GM20431 (cell line): Measurements from ENCODE around the gene TRAP1.
"Not testable (repeated sequence)": the region's sequence is repeated elsewhere in the genome, so short reads cannot be mapped to it uniquely, and the experiment has no call there.

ENCODE experiments used
- in situ Hi-C: fragments of 300-500 bp; cut with MseI, MboI; formaldehyde crosslinking; loops from one replicate; pipeline ENCODE4 v1.15.0; 2020; ENCODE audit warnings: low sequenced_read_pairs; ENCODE audit not compliant: unreplicated experiment

Gene TRAP1

DNA sequence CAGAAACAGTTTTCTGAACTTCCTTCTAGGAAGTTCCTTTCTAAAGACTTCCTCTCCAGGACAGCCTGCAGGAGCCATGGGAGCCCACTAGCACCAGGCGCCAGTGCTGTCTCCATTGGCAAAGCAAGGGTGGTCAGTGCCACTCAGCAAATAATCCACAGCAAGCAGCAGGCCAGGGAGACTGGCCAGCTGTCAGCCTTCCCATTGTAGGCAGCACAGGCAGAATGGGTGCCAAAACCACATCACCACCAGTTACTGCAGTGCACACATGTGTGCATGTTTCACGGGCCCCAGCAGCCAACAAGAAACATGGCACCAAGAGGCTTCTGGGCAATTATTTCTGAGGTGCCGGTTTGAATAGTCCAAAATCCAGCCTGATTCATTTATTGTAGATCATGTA, 36.1 kb downstream of the TRAP1 start:
- in situ Hi-C loops = loop anchor here (25.0 kb wide), 1 partner anchor 206 kb away; the partner anchor contains the start of gene CREBBP

DNA sequence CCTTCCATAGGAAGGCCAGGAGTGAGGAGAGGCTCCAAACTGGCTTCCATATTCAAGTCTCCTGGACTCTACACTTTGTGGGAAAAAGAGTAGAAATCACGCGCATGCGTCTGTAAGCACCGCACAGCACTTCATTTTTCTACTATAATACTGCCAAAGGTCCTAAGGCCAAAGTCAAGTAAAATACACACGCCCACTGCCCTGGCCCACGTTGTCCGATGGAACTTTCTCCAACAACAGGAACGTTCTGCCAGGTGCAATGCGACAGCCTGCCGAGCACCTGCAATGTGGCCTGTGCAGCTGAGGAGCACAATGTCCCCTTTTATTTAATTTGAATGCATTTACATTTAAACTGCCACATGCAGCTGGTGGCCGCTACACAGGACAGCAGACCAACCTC, 39.3 kb downstream of the TRAP1 start:
- in situ Hi-C loops = loop anchor here (25.0 kb wide), 1 partner anchor 209 kb away; the partner anchor contains the start of gene CREBBP

- in situ Hi-C loops = loop anchor here (25.0 kb wide), 1 partner anchor 212 kb away; the partner anchor contains the start of gene CREBBP
These were observed 41.7 kb downstream of the TRAP1 start for GRCh38 chr16:3675601-3676130.

- in situ Hi-C loops = loop anchor here (25.0 kb wide), 1 partner anchor 213 kb away; the partner anchor contains the start of gene CREBBP
These were observed 42.6 kb downstream of the TRAP1 start for GRCh38 chr16:3674513-3675295.

GRCh38 chr16:3673676-3674377, 43.5 kb downstream of the TRAP1 start:
- in situ Hi-C loops = no loop called here

GRCh38 chr16:3673201-3673600, 44.1 kb downstream of the TRAP1 start:
- in situ Hi-C loops = no loop called here

GRCh38 chr16:3672571-3673041, 44.7 kb downstream of the TRAP1 start:
- in situ Hi-C loops = no loop called here

DNA sequence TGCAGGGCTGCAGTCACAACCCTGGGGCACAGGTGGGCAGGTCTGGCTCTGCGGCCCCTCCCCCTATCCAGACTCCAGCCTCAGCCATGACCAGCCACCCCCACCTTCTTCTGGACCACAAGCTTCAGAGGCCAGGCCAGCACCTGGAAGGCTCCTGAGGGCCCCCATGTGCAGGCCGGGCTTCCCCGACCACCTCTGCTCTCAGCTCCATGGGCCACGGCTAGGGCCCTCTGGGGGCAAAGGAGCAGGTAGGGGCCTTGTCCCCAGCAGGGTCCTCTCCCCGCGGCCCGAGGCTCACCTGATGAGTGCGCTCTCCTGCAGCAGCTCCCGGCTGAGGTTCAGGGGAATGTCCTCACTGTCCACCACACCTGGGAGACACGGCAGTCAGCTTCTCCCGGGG, 45.9 kb downstream of the TRAP1 start:
- in situ Hi-C loops = no loop called here

DNA sequence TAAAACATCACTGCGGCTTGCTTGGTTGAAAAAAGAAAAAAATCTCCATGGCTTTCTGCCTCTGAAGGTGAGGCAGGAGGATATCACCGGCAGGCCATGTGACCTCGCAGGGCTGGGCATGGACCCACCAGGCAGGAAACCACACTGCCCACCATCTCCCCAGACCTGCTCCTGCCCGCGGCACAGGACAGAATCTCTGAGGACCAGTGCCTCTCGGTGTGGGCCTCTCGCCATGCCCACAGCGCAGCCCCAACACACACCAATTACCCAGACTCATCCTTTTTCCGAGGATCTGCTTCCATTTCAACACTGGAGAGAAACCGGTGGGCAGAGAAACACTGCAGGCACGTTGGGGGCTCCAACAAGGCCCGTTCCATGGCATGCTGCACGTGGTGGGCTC, 46.6 kb downstream of the TRAP1 start:
- in situ Hi-C loops = no loop called here

DNA sequence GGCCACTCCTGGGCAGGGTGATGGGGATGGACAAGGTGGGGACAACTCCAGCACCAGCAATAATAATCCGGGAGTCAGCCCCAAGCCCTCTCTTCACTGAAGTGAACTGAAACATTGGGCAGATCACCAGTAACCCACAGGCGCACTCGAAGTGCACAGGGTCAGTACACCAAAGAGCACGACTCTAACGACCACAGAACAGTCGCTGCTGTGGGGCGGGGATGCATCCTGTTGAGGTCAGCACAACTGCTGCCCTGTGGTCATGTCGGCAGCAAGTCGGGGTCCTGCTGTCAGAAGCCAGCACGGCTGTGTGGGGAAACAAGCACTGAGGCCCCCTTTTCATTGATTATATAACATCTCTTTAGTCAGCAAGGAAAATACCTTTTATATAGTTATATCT, 48.2 kb downstream of the TRAP1 start:
- in situ Hi-C loops = no loop called here

GRCh38 chr16:3668626-3669025, 48.7 kb downstream of the TRAP1 start:
- in situ Hi-C loops = no loop called here

DNA sequence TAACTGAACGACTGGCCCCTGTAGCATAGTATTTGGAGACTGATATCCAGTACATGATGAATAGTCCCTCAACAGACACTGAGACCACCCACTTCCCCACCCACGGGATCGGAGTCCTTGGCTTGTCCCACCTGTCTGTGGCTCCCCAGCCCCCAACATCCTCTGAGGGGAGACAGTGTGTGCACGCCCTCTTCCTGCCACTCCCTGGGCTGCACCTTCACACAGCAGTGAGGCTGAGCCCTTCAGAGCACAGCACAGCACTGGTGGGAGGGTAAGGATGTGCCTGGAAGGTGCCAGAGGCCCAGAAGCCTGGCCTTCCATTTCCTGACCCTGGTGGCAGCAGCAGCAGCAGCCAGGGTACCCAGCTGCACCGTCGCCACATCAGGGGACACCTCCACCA, 51.8 kb downstream of the TRAP1 start:
- in situ Hi-C loops = no loop called here

- in situ Hi-C loops = no loop called here
These were observed 53.0 kb downstream of the TRAP1 start for GRCh38 chr16:3664187-3664896.

DNA sequence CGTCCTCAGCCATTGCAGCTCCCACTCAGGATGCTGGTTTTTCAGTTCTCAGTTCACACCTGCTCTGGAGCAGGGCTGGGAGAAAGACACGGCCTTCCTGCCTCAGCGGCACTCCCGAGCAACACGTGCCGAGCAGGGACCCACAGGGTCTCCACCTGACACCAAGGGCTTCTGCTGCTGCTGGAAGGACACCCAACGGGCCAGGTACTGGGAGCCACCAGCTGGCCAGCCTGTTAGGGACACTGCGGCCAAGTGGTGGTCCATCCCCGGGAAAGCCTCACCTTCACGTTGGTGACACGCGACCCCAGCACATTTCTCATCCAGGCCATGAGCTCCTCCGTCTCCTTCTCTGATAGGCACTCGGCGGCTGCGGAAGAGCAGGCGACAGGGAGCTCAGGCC, 54.7 kb downstream of the TRAP1 start:
- in situ Hi-C loops = no loop called here

GRCh38 chr16:3661922-3662321, 55.4 kb downstream of the TRAP1 start:
- in situ Hi-C loops = no loop called here

DNA sequence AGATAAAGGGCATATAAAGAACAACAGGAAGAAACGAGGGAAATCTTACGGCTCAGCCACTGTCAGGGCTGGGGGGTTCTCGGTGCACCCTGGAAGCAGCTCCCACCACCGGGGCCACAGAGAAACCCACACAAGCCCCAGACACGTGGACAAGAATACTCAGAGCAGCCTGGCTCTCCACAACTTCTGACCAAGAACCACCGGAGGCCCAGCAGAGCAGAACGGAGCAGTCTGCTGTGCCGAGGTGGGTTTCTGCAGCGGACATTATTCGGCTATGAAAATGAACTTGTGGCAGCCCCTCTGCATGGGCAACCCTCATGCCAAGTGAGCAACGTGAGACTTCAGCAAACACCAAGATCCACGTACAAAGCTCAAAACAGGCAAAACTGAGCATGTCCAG, 56.0 kb downstream of the TRAP1 start:
- in situ Hi-C loops = no loop called here

DNA sequence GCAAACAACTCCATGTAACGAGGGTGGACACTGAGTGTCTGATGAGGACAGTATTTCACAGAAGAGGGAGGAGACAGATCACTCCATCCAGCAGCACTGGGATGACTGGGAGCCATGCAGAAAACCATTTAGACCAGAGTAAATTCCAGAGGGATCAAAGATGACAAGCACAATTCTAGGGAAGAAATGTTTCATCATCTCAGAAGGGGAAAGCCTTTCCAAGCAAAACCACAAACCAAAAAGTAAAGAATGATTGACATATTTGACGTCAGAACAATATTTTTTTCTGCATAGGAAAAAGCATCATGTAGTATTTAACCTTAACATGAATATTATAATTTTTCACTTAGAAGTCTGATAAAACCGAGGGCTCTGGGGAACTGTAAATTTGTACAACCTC, 58.1 kb downstream of the TRAP1 start:
- in situ Hi-C loops = no loop called here

DNA sequence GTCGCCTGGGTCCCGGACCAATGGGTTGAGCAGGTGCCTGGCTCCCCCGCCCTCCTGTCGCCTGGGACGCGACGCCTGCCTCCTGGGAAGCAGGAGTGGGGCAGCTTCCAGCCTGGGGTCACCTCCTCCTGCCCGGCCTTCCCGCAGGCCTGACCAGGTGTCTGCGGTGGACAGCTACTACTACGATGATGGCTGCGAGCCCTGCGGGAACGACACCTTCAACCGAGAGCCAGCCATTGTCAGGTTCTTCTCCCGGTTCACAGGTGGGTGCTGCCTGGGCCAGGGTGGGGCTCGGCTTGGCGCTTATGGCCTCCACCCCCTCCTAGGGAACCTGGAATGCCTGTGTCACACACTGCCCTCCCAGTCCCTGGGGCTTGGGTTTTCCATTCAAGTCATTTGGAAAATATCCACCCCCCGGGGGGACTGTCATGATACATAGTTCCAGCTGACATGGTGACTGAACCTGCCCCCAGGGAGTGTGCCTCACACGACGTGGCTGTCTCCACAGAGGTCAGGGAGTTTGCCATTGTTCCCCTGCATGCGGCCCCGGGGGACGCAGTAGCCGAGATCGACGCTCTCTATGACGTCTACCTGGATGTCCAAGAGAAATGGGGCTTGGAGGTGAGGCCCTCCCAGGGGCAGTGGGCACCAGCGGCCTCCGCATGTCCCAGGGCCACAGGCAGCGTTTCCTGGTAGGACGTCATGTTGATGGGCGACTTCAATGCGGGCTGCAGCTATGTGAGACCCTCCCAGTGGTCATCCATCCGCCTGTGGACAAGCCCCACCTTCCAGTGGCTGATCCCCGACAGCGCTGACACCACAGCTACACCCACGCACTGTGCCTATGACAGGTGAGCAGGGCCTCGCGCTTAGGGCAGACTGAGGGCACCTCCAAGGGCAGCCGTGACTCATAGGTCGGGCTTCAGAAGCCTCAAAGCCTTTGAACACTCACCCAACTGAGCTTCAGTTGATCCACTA, 60.5 kb downstream of the TRAP1 start:
- in situ Hi-C loops = no loop called here

DNA sequence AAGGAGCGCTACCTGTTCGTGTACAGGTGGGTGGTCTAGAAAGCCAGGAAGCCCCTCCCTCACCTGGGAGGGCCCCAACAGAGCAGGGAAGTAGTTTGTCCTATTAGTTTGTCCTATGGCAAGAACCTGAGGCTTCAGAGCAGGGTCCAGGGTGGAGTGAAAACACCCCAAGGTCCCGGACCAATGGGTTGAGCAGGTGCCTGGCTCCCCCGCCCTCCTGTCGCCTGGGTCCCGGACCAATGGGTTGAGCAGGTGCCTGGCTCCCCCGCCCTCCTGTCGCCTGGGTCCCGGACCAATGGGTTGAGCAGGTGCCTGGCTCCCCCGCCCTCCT, 61.2 kb downstream of the TRAP1 start:
- in situ Hi-C loops = not testable (repeated sequence)
